Measurements from ENCODE around the gene EXT2.

EXT2 gene

GRCh38 chr11:44267006-44267749, 171.7 kb downstream of the EXT2 start:
- no peak for DNase-seq (ENCODE audit: low read depth)

GRCh38 chr11:44267750-44268613, 172.5 kb downstream of the EXT2 start:
- DNase-seq (ENCODE audit: low read depth): no peak

GRCh38 chr11:44268614-44269080, 173.2 kb downstream of the EXT2 start:
- no peak for DNase-seq (ENCODE audit: low read depth)

- DNase-seq (ENCODE audit: low read depth): no peak
Measured at GRCh38 chr11:44269369-44270351, 174.2 kb downstream of the EXT2 start.

GRCh38 chr11:44270403-44271273, 175.2 kb downstream of the EXT2 start:
- no peak for DNase-seq (ENCODE audit: low read depth)

DNA sequence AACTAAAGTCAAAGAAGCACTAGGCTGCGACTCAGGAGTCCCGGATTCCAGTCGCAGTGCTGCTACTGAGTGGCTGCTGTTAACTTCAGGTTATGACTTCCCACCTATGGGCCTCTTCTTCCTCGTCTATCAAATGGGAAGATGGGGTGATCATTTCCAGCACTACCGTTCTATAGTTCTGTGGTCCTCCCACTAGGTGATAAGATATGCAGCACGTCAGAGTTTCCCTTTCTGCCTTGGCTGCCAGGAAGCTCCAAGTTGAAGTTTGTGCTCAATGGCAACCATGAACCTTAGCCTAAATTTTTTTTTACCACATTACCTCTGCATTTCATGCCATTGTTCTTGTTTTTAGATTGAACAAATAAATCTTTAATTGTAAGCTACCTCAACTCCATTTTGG, 175.8 kb downstream of the EXT2 start:
- no peak for DNase-seq (ENCODE audit: low read depth)

DNA sequence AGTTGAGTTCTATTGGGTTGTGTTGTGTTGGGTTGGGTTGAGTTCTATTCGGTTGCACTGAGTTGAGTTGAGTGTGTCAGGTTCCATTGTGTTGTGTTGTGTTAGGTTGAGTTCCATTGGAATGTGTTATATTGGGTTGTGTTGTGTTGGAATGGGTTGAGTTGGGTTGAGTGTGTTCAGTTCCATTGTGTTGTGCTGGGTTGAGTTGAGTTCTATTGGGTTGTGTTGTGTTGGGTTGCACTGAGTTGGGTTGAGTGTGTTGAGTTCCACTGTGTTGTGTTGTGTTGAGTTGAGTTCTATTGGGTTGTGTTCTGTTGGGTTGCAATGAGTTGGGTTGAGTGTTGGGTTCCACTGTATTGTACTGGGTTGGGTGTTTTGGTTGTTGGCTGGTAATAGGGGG, 178.9 kb downstream of the EXT2 start:
- DNase-seq (ENCODE audit: low read depth): no peak

- DNase-seq (ENCODE audit: low read depth): no peak
Measured at GRCh38 chr11:44275241-44275640, 179.8 kb downstream of the EXT2 start.

- DNase-seq (ENCODE audit: low read depth): no peak
Measured at GRCh38 chr11:44275961-44276550, 180.6 kb downstream of the EXT2 start.

DNA sequence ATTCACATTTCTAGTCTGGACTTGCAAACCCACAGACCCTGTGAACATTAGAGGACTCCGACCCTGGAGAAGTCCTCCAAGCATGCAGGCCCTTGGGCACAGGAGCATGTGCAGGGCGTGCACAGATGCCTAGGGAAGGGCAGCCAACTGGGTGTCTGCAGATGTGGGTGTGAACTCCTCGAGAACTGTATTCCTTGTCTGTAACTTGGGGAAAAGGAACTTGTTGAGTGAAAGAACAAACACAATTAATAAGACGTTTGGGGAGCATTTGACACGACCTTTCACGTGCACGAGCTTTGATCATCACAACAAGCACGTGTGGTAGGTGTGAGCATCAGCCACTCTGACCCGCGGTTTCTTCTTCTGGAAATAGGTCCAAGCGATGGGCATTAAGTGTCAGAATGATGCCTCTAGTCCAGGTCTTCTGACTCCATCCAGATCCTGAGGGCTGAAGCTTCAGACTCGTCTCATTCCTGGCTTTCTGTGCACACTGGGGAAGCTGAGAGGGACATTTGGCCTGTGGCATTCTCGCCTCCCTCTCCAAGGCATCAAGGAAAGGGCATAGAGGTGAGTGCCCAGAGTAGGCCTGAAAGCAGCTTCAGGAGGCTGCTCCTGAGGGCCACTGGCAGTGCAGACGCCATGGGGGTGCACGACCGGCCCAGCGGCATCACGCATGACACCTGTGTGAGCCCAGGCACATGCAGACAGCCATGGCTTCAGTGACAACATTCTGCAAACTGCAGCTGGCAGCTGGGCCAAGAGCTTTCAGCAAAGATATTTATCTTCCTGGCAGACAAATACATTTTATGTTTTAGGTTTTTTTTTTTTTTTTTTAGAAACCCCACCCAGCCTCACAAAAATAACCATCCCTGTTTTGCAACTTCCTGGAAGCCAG, 182.0 kb downstream of the EXT2 start:
- no peak for DNase-seq (ENCODE audit: low read depth)

GRCh38 chr11:44279483-44279882, 184.0 kb downstream of the EXT2 start:
- DNase-seq (ENCODE audit: low read depth): no peak

DNA sequence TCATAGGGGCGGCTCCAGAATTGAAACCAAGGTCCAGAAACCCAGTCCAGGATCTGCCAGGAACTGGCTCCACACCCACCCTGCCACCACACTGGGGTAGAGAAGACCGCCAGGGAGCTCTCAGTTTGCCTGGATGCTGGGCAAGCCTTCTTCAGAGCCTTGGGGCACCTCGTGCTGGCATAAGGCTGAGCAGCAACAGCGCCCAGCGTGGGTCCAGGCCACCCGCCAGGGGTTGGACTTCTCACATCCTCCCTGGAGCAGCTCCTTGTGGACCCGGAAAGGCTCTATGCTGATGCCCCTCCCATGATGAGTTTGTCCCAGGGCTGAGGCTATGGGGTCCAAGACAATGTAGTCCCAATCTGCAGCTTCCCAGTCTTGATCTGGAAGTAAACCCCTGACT, 184.8 kb downstream of the EXT2 start:
- no peak for DNase-seq (ENCODE audit: low read depth)

DNA sequence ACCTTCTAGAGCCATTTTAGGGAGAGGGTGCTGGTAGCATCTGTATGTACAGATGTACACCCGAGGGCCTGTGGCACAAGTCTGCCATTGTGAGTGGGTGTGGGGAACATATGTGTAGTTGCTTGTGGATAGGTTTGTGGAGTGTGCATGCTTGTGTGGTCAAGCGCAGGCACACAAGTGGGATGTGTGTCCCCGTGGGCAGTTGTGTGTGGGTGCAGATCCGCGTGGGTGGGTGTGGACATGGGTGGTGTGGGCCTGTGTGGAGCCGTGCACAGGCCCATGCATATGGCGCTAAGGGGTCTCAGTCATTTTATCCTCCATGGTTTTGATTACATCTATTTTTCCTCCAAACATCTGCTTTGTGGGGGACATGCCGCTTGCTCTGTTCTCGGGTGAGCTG, 185.7 kb downstream of the EXT2 start:
- no peak for DNase-seq (ENCODE audit: low read depth)

DNA sequence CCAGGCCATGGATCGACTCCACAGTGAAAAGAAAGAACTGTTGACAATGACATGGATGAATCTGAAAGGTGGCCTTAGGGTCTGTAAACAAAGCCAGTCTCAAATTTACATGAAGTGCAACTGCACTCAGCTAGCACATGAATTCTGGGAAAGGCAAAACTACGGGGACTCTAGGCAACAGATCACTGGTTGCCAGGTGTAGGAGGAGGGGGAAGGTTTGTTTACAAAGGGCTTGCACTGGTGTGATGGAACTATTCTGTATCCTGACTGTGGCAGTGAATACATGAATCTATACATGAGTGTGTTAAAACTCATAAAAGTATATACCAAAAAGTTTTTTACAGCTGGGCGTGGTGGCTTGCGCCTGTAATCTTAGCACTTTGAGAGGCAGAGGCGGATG, 187.1 kb downstream of the EXT2 start:
- DNase-seq (ENCODE audit: low read depth): no peak

GRCh38 chr11:44285756-44286155, 190.3 kb downstream of the EXT2 start:
- DNase-seq (ENCODE audit: low read depth): no peak

DNA sequence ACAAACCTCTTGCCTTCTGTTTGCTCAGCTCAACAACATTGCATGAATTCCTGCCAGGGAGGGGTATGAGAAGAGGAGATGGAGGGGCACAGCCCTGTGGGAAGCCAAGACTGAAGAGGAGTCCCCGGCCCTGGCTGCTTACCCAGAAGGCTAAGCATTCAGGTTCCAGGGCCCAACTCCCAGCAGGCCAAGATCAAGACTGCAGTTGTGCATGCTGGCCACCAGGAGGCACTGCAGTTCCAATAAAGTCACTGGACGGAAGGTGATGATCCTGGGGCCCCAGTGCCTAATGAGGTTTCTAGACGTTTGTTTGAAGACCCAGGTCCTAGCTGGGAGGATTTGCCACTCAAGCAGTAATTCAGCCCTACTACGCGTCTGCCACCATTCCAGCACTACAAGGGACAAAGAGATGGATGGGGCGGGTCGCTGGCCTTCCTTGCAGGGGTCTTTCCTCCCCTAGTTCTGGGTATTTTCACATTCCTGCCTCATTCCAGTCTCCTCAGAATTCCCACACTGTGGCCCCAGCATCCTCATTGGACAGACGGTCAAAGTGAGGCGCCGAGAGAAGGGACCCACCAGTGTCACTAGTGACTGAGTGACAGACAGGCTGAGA, 190.9 kb downstream of the EXT2 start:
- DNase-seq (ENCODE audit: low read depth): no peak

- no peak for DNase-seq (ENCODE audit: low read depth)
Measured at GRCh38 chr11:44286911-44287310, 191.4 kb downstream of the EXT2 start.

GRCh38 chr11:44288133-44288526, 192.7 kb downstream of the EXT2 start:
- DNase-seq (ENCODE audit: low read depth): no peak

GRCh38 chr11:44290208-44290607, 194.7 kb downstream of the EXT2 start:
- DNase-seq (ENCODE audit: low read depth): no peak

Measured in T-helper 22 cell (primary cell).